ENCODE measurements around the gene C19orf53. TPM values are rescaled to one million over a fixed set of nuclear protein-coding genes. Genes with fewer than 3 reads are reported as not detected.

The C19orf53 gene
- polyA plus RNA-seq, 3 donors = 125 to 156 (median 132) TPM

DNA sequence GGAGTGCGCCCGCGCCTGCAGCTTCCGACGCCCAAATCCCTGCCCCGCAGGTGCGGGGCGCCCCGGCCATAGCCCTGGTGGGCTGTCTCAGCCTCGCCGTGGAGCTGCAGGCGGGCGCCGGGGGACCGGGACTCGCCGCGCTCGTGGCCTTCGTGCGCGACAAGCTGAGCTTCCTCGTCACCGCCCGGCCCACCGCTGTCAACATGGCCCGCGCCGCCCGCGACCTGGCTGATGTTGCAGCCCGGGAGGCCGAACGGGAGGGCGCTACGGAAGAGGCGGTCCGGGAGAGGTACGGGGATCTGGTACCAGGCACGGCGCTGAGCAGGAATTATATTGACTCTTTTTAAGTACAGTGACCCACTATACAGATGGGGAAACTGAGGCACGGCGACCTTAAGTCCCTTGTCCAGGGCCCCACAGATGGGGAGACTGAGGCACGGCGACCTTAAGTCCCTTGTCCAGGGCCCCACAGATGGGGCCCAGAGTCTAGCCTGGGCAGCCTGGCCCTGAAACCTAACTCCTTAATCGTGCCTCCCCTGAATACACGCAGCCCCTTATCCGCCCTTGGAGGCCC, 9.3 kb upstream of the C19orf53 start:
- WGBS (ENCODE audit: insufficient coverage) = 1% methylated on average over 47 of the region's 48 CpGs
- no peaks in the 10 kb centered on the region for H3K79me2 ChIP-seq (ENCODE audit: insufficient read depth, low read length)
- H3K27ac Mint-ChIP-seq = peak overlapping the region in 4 of 7 donors; percentile 37 to 82 (median 58)
- peak overlapping the region; percentile 81 for H3K4me2 ChIP-seq (replicated peaks; ENCODE audit: extremely low read depth, low read length, poor library complexity, severe bottlenecking)
- H3K9me3 Mint-ChIP-seq = no peaks in the 10 kb centered on the region
- H3K4me1 ChIP-seq (ENCODE audit: control insufficient read depth in 1 of 2, insufficient read depth in 2 of 2, low read length in 2 of 2) = peaks cover 16 to 20% of the 10 kb centered on the region in 2 donors
- H3K27me3 Mint-ChIP-seq (ENCODE audit: low read depth in 3 of 3) = no peaks in the 10 kb centered on the region
- H4K20me1 ChIP-seq (ENCODE audit: insufficient read depth, low read length) = peaks cover 9% of the 10 kb centered on the region
- no peak overlapping the region for H3K27ac ChIP-seq (ENCODE audit: low read depth in 1 of 2, low read length in 2 of 2)
- H3K4me3 ChIP-seq (replicated peaks in 1 of 3; ENCODE audit: low read depth in 2 of 3, low read length in 3 of 3) = peak overlapping the region; percentile 55 to 83 (median 65)
- no peaks in the 10 kb centered on the region for H3K9me3 ChIP-seq (replicated peaks in 1 of 2; ENCODE audit: control insufficient read depth in 1 of 2, insufficient read depth in 1 of 2, low read length in 2 of 2)
- peak overlapping the region; percentile 56 for H3K9ac ChIP-seq (ENCODE audit: insufficient read depth, low read length, poor library complexity, severe bottlenecking)
- TF ChIP-seq CTCF (IDR thresholded peaks at IDR 0.05) = no peak
- H3K36me3 Mint-ChIP-seq = peaks cover 31 to 53% of the 10 kb centered on the region in 2 donors
- H3K36me3 ChIP-seq (replicated peaks in 1 of 2; ENCODE audit: control insufficient read depth in 1 of 2, insufficient read depth in 2 of 2, low read length in 2 of 2) = peaks cover 41 to 44% of the 10 kb centered on the region in 2 donors
- peak overlapping the region; percentile 83 for H2AFZ ChIP-seq (ENCODE audit: insufficient read depth, low read depth, low read length, poor library complexity, severe bottlenecking)
- H3K27me3 ChIP-seq (ENCODE audit: control insufficient read depth in 2 of 2, insufficient read depth in 2 of 2, low read length in 2 of 2) = no peaks in the 10 kb centered on the region
- intact Hi-C loops (cut with micrococcal nuclease) = no loop called here
- H3K4me3 Mint-ChIP-seq = peak overlapping the region; percentile 77 to 89
- DNase-seq = peak; percentile 15 to 27 (median 16)
- H3K4me1 Mint-ChIP-seq = peaks cover 17% of the 10 kb centered on the region

- H3K9me3 ChIP-seq (replicated peaks in 1 of 2; ENCODE audit: control insufficient read depth in 1 of 2, insufficient read depth in 1 of 2, low read length in 2 of 2) = no peaks in the 10 kb centered on the region
- peaks cover 16 to 20% of the 10 kb centered on the region in 2 donors for H3K4me1 ChIP-seq (ENCODE audit: control insufficient read depth in 1 of 2, insufficient read depth in 2 of 2, low read length in 2 of 2)
- H4K20me1 ChIP-seq (ENCODE audit: insufficient read depth, low read length) = peaks cover 9% of the 10 kb centered on the region
- H3K4me2 ChIP-seq (replicated peaks; ENCODE audit: extremely low read depth, low read length, poor library complexity, severe bottlenecking) = peak overlapping the region; percentile 81
- Mint-ChIP-seq H3K9me3 (no peaks in the 10 kb centered on the region), H3K27me3 (ENCODE audit: low read depth in 3 of 3) (no peaks in the 10 kb centered on the region), H3K4me3 (peak overlapping the region; percentile 77 to 89), H3K27ac (peak overlapping the region in 5 of 7 donors; percentile 31 to 82 (median 61)), H3K36me3 (peaks cover 31 to 53% of the 10 kb centered on the region in 2 donors), H3K4me1 (peaks cover 17% of the 10 kb centered on the region)
- no peak for TF ChIP-seq CTCF (IDR thresholded peaks at IDR 0.05)
- H2AFZ ChIP-seq (ENCODE audit: insufficient read depth, low read depth, low read length, poor library complexity, severe bottlenecking) = peak overlapping the region; percentile 83
- 78% methylated on average over 19 of the region's 19 CpGs for WGBS (ENCODE audit: insufficient coverage)
- H3K36me3 ChIP-seq (replicated peaks in 1 of 2; ENCODE audit: control insufficient read depth in 1 of 2, insufficient read depth in 2 of 2, low read length in 2 of 2) = peaks cover 37 to 44% of the 10 kb centered on the region in 2 donors
- H3K4me3 ChIP-seq (replicated peaks in 1 of 3; ENCODE audit: low read depth in 2 of 3, low read length in 3 of 3) = peak overlapping the region in 2 of 3 experiments; percentile 55 to 83
- no peaks in the 10 kb centered on the region for H3K27me3 ChIP-seq (ENCODE audit: control insufficient read depth in 2 of 2, insufficient read depth in 2 of 2, low read length in 2 of 2)
- no peak overlapping the region for H3K27ac ChIP-seq (ENCODE audit: low read depth in 1 of 2, low read length in 2 of 2)
- intact Hi-C loops (cut with micrococcal nuclease) = no loop called here
- peak overlapping the region; percentile 56 for H3K9ac ChIP-seq (ENCODE audit: insufficient read depth, low read length, poor library complexity, severe bottlenecking)
- no peak for DNase-seq
- H3K79me2 ChIP-seq (ENCODE audit: insufficient read depth, low read length) = no peaks in the 10 kb centered on the region
These were observed 8.7 kb upstream of the C19orf53 start for GRCh38 chr19:13765395-13766094.
